Mesendoderm (in vitro differentiated cells): ENCODE results near the gene PRKD3.

ENCODE experiments used
- DNase-seq: peaks from one replicate; pipeline ENCODE4 v3.0.0; 2013
- H2AK5ac ChIP-seq: 2 replicates; pipeline ENCODE4 v1.6.1; 2013; ENCODE audit warnings: low read length, inconsistent platforms
- H2BK120ac ChIP-seq: 2 replicates; pipeline ENCODE4 v1.6.1; 2013; ENCODE audit warnings: low read depth, mild to moderate bottlenecking, low read length, moderate library complexity, mixed read lengths
- H2BK15ac ChIP-seq: replicated peaks from 2 replicates; pipeline ENCODE4 v1.6.1; 2013; ENCODE audit warnings: low read depth, mild to moderate bottlenecking, moderate library complexity
- H2BK5ac ChIP-seq: 2 replicates; pipeline ENCODE4 v1.6.1; 2013; ENCODE audit warnings: low read length, inconsistent platforms
- H3K18ac ChIP-seq: 2 replicates; pipeline ENCODE4 v1.6.1; 2013; ENCODE audit warnings: mild to moderate bottlenecking, low read length, mixed read lengths
- H3K23ac ChIP-seq: one replicate; pipeline ENCODE4 v1.6.1; 2013; ENCODE audit warnings: low read length
- H3K27ac ChIP-seq: 2 replicates; pipeline ENCODE4 v1.5.1; 2013; ENCODE audit warnings: low read depth, mild to moderate bottlenecking, inconsistent platforms, low read length, moderate library complexity
- H3K27me3 ChIP-seq: 2 replicates; pipeline ENCODE4 v1.6.1; 2013; ENCODE audit warnings: low read length, control low read depth, mild to moderate bottlenecking, inconsistent platforms; ENCODE audit not compliant: insufficient read depth, poor library complexity
- H3K36me3 ChIP-seq: 2 replicates; pipeline ENCODE4 v1.6.1; 2013; ENCODE audit warnings: low read length, inconsistent platforms; ENCODE audit not compliant: control insufficient read depth, insufficient read depth
- H3K4ac ChIP-seq: one replicate; pipeline ENCODE4 v1.6.1; 2013; ENCODE audit warnings: low read depth, mild to moderate bottlenecking, low read length, moderate library complexity
- H3K4me1 ChIP-seq: 2 replicates; pipeline ENCODE4 v1.6.1; 2013; ENCODE audit warnings: low read depth, low read length, inconsistent platforms; ENCODE audit not compliant: control insufficient read depth
- H3K4me2 ChIP-seq: 2 replicates; pipeline ENCODE4 v1.6.1; 2013; ENCODE audit warnings: low read length
- H3K4me3 ChIP-seq: 2 replicates; pipeline ENCODE4 v1.5.1; 2013; ENCODE audit warnings: mild to moderate bottlenecking, low read length
- H3K56ac ChIP-seq: one replicate; pipeline ENCODE4 v1.6.1; 2013; ENCODE audit warnings: low read length
- H3K79me1 ChIP-seq: 2 replicates; pipeline ENCODE4 v1.6.1; 2013; ENCODE audit warnings: low read length, inconsistent platforms
- H3K79me2 ChIP-seq: 2 replicates; pipeline ENCODE4 v1.6.1; 2013; ENCODE audit warnings: mild to moderate bottlenecking, low read length; ENCODE audit not compliant: control insufficient read depth, insufficient read depth
- H3K9ac ChIP-seq: 2 replicates; pipeline ENCODE4 v1.6.1; 2013; ENCODE audit warnings: low read length, inconsistent platforms
- H4K5ac ChIP-seq: one replicate; pipeline ENCODE4 v1.6.1; 2013; ENCODE audit warnings: low read length
- H4K8ac ChIP-seq: one replicate; pipeline ENCODE4 v1.6.1; 2013; ENCODE audit warnings: low read depth, mild to moderate bottlenecking, control low read depth, low read length, moderate library complexity
- WGBS: extraction: QIAGEN DNeasy Blood & Tissue Kit; methylation state at CpG from one replicate; pipeline ENCODE4 v1.1.7; 2013; ENCODE audit warnings: low lambda C conversion rate, missing lambda C conversion rate; ENCODE audit not compliant: insufficient coverage; ENCODE audit errors: extremely low coverage; 5-methylcytosine and 5-hydroxymethylcytosine counted together

The PRKD3 gene

GRCh38 chr2:37326866-37327634 lies 2.4 kb upstream of the PRKD3 start:
- Histone ChIP-seq H3K36me3 (no peaks in the 10 kb centered on the region), H2BK5ac (no peak overlapping the region), H3K79me2 (peaks cover 13% of the 10 kb centered on the region), H4K5ac (no peak overlapping the region), H3K9ac (no peak overlapping the region), H3K4me3 (no peak overlapping the region), H3K79me1 (no peaks in the 10 kb centered on the region), H3K27ac (no peak overlapping the region), H2BK15ac (peak overlapping the region; percentile 6), H3K23ac (no peak overlapping the region), H3K18ac (peak overlapping the region; percentile 87), H3K4me1 (peaks cover 1% of the 10 kb centered on the region), H3K4me2 (no peak overlapping the region), H3K4ac (no peak overlapping the region), H2BK120ac (no peak overlapping the region), H3K27me3 (no peaks in the 10 kb centered on the region), H2AK5ac (no peak overlapping the region), H4K8ac (no peak overlapping the region), H3K56ac (no peak overlapping the region)
- no peak for DNase-seq
- WGBS, result no CpG with 5 or more reads among the region's 8 CpGs

DNA sequence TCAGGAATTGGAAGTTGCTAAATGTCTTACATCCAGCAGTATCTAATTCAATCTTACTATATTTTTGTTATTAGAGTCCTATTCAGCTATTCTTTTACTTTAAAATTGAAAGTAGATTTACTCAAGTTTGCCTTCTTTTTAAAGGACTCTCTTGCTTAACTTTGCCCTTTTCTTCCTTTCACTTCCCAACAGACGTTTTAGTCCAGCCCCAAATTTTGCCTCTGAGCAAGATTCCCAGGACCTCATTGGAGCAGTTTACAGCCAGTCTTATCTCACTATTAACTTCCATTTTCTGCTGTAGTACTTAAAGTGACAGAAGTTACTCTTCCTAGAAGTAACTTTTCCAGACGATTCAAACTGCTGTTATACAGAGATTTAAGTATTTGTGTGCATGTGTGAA lies 1.7 kb upstream of the PRKD3 start:
- Histone ChIP-seq H3K4ac (no peak overlapping the region), H3K18ac (no peak overlapping the region), H2BK15ac (no peak overlapping the region), H4K8ac (no peak overlapping the region), H3K4me1 (peaks cover 3% of the 10 kb centered on the region), H3K56ac (no peak overlapping the region), H3K4me2 (no peak overlapping the region), H3K27ac (no peak overlapping the region), H3K27me3 (no peaks in the 10 kb centered on the region), H3K23ac (no peak overlapping the region), H2BK5ac (no peak overlapping the region), H3K79me1 (no peaks in the 10 kb centered on the region), H3K79me2 (peaks cover 20% of the 10 kb centered on the region), H3K36me3 (no peaks in the 10 kb centered on the region), H4K5ac (no peak overlapping the region), H2BK120ac (no peak overlapping the region), H2AK5ac (no peak overlapping the region), H3K9ac (no peak overlapping the region), H3K4me3 (no peak overlapping the region)
- peak; percentile 63 for DNase-seq
- WGBS, result no CpG with 5 or more reads among the region's 2 CpGs

- Histone ChIP-seq H2BK15ac (no peak overlapping the region), H3K4me2 (peak overlapping the region; percentile 71), H2AK5ac (no peak overlapping the region), H3K27ac (no peak overlapping the region), H2BK5ac (no peak overlapping the region), H3K79me1 (no peaks in the 10 kb centered on the region), H3K18ac (no peak overlapping the region), H3K4me3 (no peak overlapping the region), H3K36me3 (no peaks in the 10 kb centered on the region), H2BK120ac (no peak overlapping the region), H3K79me2 (peaks cover 24% of the 10 kb centered on the region), H3K4ac (peak overlapping the region; percentile 65), H3K4me1 (peaks cover 3% of the 10 kb centered on the region), H3K23ac (no peak overlapping the region), H4K8ac (no peak overlapping the region), H3K27me3 (no peaks in the 10 kb centered on the region), H3K9ac (peak overlapping the region; percentile 85), H4K5ac (no peak overlapping the region), H3K56ac (peak overlapping the region; percentile 95)
- DNase-seq, result no peak
- no CpG with 5 or more reads among the region's 12 CpGs for WGBS
Observed at GRCh38 chr2:37325625-37326071, 1.0 kb upstream of the PRKD3 start.

DNA sequence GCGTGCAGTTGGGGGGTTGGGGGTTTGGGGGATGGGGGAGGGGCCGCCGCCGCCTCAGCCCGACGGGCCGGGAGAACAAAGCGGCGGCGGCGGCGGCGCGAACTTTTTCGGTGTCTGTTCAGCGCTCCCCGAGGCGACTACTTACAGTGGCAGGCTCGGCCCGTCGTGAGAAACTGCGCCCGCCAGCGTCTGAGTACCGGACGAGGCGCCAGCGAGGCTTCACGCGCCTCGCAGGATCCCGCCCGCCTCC lies 172 bp downstream of the PRKD3 start:
- peak; percentile 91 for DNase-seq

GRCh38 chr2:37323781-37324535 lies 675 bp downstream of the PRKD3 start:
- Histone ChIP-seq H3K4me3 (peak overlapping the region; percentile 89), H3K79me1 (no peaks in the 10 kb centered on the region), H4K5ac (no peak overlapping the region), H3K56ac (peak overlapping the region; percentile 93), H3K27ac (peak overlapping the region; percentile 98), H3K18ac (peak overlapping the region; percentile 98), H3K23ac (no peak overlapping the region), H2BK15ac (peak overlapping the region; percentile 23), H4K8ac (no peak overlapping the region), H2AK5ac (peak overlapping the region; percentile 17), H3K9ac (peak overlapping the region; percentile 93), H3K36me3 (no peaks in the 10 kb centered on the region), H3K4me1 (peaks cover 3% of the 10 kb centered on the region), H2BK120ac (peak overlapping the region; percentile 83), H2BK5ac (peak overlapping the region; percentile 77), H3K27me3 (no peaks in the 10 kb centered on the region), H3K4ac (peak overlapping the region; percentile 90), H3K4me2 (peak overlapping the region; percentile 89), H3K79me2 (peaks cover 38% of the 10 kb centered on the region)
- no CpG with 5 or more reads among the region's 61 CpGs for WGBS
- peak; percentile 70 for DNase-seq

More for the DNA sequence above, 172 bp downstream of the PRKD3 start:
- Histone ChIP-seq H3K56ac (peak overlapping the region; percentile 93), H4K5ac (no peak overlapping the region), H3K36me3 (no peaks in the 10 kb centered on the region), H3K23ac (no peak overlapping the region), H3K18ac (peak overlapping the region; percentile 98), H3K9ac (peak overlapping the region; percentile 93), H2BK120ac (peak overlapping the region; percentile 62), H3K4me2 (no peak overlapping the region), H2BK5ac (no peak overlapping the region), H3K4me1 (peaks cover 3% of the 10 kb centered on the region), H3K27ac (peak overlapping the region; percentile 98), H3K27me3 (no peaks in the 10 kb centered on the region), H4K8ac (no peak overlapping the region), H2BK15ac (peak overlapping the region; percentile 23), H3K79me2 (peaks cover 34% of the 10 kb centered on the region), H2AK5ac (no peak overlapping the region), H3K4ac (peak overlapping the region; percentile 90), H3K4me3 (no peak overlapping the region), H3K79me1 (no peaks in the 10 kb centered on the region)
- no CpG with 5 or more reads among the region's 33 CpGs for WGBS
